HepG2 (cell line): Measurements from ENCODE around the gene BPI. TPM values are rescaled to one million over a fixed set of nuclear protein-coding genes. Genes with fewer than 3 reads are reported as not detected.
A peak's percentile ranks its signal among the peaks of the same experiment; 100 is the strongest.

Experiments
- ATAC-seq: fragments of 200-7000 bp; cut with Tn5 transposase; 3 replicates; pipeline ENCODE4 v1.9.1; 2020; ENCODE audit warnings: mild to moderate bottlenecking, moderate library complexity
- BruUV-seq: library from RNA; stranded (reverse); fragments of 400-500 nt; replicated peaks from 2 replicates; lab custom pipeline; 2021; lab: Mats Ljungman, UMichigan
- CTCF ChIA-PET: fragments of 300-600 bp; formaldehyde crosslinking; extraction: SDS; loops from one replicate; lab custom pipeline; 2021; ENCODE audit warnings: low total read pairs, inconsistent platforms, low intra/inter-chr PET ratio; lab: Yijun Ruan, JAX
- POLR2A ChIA-PET: fragments of 350-600 bp; sonication (Branson Sonifier 250); formaldehyde crosslinking; loops from one replicate; lab custom pipeline; 2020; ENCODE audit warnings: antibody characterized with exemption, inconsistent platforms; lab: Yijun Ruan, JAX
- DNase-seq: peaks from one replicate; pipeline ENCODE4 v3.0.0-alpha.2; 2015; ENCODE audit warnings: low spot score
- FAIRE-seq: peaks from 3 replicates; lab custom pipeline; 2011; peaks lifted over from hg19 to GRCh38; lab: Jason Lieb, UNC
- H2AFZ ChIP-seq: one replicate; pipeline ENCODE4 v1.6.1; 2011; ENCODE audit warnings: low read length, inconsistent platforms
- H3K27ac ChIP-seq: fragments of 300-600 bp; 3 replicates; pipeline ENCODE4 v1.8.0; 2011; ENCODE audit warnings: mixed run types, mild to moderate bottlenecking, mixed read lengths, low read length, inconsistent platforms; ENCODE audit not compliant: insufficient read depth; ENCODE audit errors: extremely low read length
- H3K27me3 ChIP-seq, 2 experiments: fragments of 200-600 bp in 1 of 2; 2 replicates in 1 of 2; 3 replicates in 1 of 2; pipeline versions ENCODE4 v1.6.0 to v1.8.0; 2011; ENCODE audit warnings: low read length in 2 of 2, mild to moderate bottlenecking in 2 of 2, moderate library complexity in 2 of 2, inconsistent platforms in 1 of 2; ENCODE audit not compliant: insufficient read depth in 2 of 2, control insufficient read depth in 1 of 2
- H3K36me3 ChIP-seq, 2 experiments: fragments of 200-600 bp in 1 of 2; replicated peaks in 1 of 2; 2 replicates in 1 of 2; 3 replicates in 1 of 2; pipeline versions ENCODE4 v1.5.1 to v1.8.0; 2011; ENCODE audit warnings: low read length in 2 of 2, inconsistent platforms in 1 of 2; ENCODE audit not compliant: insufficient read depth in 2 of 2, control insufficient read depth in 1 of 2
- H3K4me1 ChIP-seq: 2 replicates; pipeline ENCODE4 v1.5.1; 2012; ENCODE audit warnings: low read length, inconsistent platforms; ENCODE audit not compliant: insufficient read depth
- H3K4me2 ChIP-seq: 2 replicates; pipeline ENCODE4 v1.6.0; 2011; ENCODE audit warnings: low read depth, low read length, inconsistent platforms
- H3K4me3 ChIP-seq, 3 experiments: fragments of 200-600 bp in 1 of 3; sonication (generic), shearing (Covaris generic) in 1 of 3; replicated peaks in 1 of 3; 2 replicates each; pipeline ENCODE4 v1.5.1; 2011 to 2016; ENCODE audit warnings: low read length in 3 of 3, inconsistent platforms in 2 of 3, low read depth in 2 of 3, mild to moderate bottlenecking in 2 of 3, control low read depth in 1 of 3, mixed read lengths in 1 of 3; ENCODE audit not compliant: insufficient read depth in 1 of 3
- H3K79me2 ChIP-seq: one replicate; pipeline ENCODE4 v1.6.1; 2011; ENCODE audit warnings: low read length, inconsistent platforms; ENCODE audit not compliant: insufficient read depth
- H3K9ac ChIP-seq: 2 replicates; pipeline ENCODE4 v1.6.0; 2011; ENCODE audit warnings: mild to moderate bottlenecking, low read depth, low read length, inconsistent platforms; ENCODE audit not compliant: insufficient read depth
- H3K9me3 ChIP-seq: 2 replicates; pipeline ENCODE4 v1.5.1; 2012; ENCODE audit warnings: mild to moderate bottlenecking, low read length
- H4K20me1 ChIP-seq: 2 replicates; pipeline ENCODE4 v1.6.0; 2011; ENCODE audit warnings: inconsistent platforms, mild to moderate bottlenecking, low read length, moderate library complexity; ENCODE audit not compliant: insufficient read depth
- CREB1 ChIP-seq, 2 experiments: fragments of 450-650 bp in 1 of 2; IDR thresholded peaks; 2 replicates each; pipeline ENCODE4 v1.6.1; 2016 to 2017; ENCODE audit warnings: control low read depth in 1 of 2, mild to moderate bottlenecking in 1 of 2, missing compliant biosample characterization in 1 of 2, missing genetic modification characterization in 1 of 2
- GABPA ChIP-seq, 2 experiments: IDR thresholded peaks; 2 replicates each; pipeline ENCODE4 v1.6.1; 2011 to 2016; ENCODE audit warnings: low read depth in 2 of 2, low read length in 1 of 2, missing biosample characterization in 1 of 2, missing genetic modification characterization in 1 of 2
- SNAPC2 ChIP-seq: sonication (generic); formaldehyde crosslinking; IDR thresholded peaks from 2 replicates; pipeline ENCODE4 v1.8.1; 2022; ENCODE audit warnings: mild to moderate bottlenecking, missing genetic modification reagents
- SP1 ChIP-seq, 2 experiments: fragments of 450-650 bp in 1 of 2; sonication (generic) in 1 of 2; formaldehyde crosslinking in 1 of 2; IDR thresholded peaks; 2 replicates each; pipeline versions ENCODE4 v1.4.0 to v1.6.1; 2016 to 2020; ENCODE audit warnings: missing genetic modification reagents in 1 of 2
- SP2 ChIP-seq: sonication (generic); formaldehyde crosslinking; IDR thresholded peaks from 2 replicates; pipeline ENCODE4 v1.5.1; 2020; ENCODE audit warnings: mild to moderate bottlenecking, missing genetic modification reagents
- USF2 ChIP-seq, 2 experiments: sonication (generic) in 1 of 2; formaldehyde crosslinking in 1 of 2; IDR thresholded peaks; 2 replicates each; pipeline versions ENCODE4 v1.5.1 to v1.6.1; 2011 to 2020; ENCODE audit warnings: borderline replicate concordance in 1 of 2, low read depth in 1 of 2, low read length in 1 of 2, mild to moderate bottlenecking in 1 of 2, missing genetic modification reagents in 1 of 2, moderate library complexity in 1 of 2
- ZNF143 ChIP-seq: sonication (generic); formaldehyde crosslinking; IDR thresholded peaks from 2 replicates; pipeline ENCODE4 v1.4.0; 2020; ENCODE audit warnings: missing genetic modification reagents
- WGBS: methylation state at CpG from one replicate; pipeline ENCODE4 v1.1.6; 2017; ENCODE audit warnings: low lambda C conversion rate; 5-methylcytosine and 5-hydroxymethylcytosine counted together
- in situ Hi-C: cut with HindIII; loops from 2 replicates; pipeline ENCODE4 v1.10.0; 2017; ENCODE audit warnings: low pct_unique_long_range_greater_than_20kb; ENCODE audit not compliant: extremely low pct_ligation_motif_present
- intact Hi-C: fragments of 100-400 bp; cut with micrococcal nuclease; formaldehyde crosslinking; loops from one replicate; pipeline ENCODE4 v1.10.0; 2022; ENCODE audit not compliant: unreplicated experiment
- polyA plus RNA-seq, 8 experiments: library from polyadenylated mRNA; depleted of rRNA in 3 of 8; stranded (reverse) in 7 of 8; unstranded in 1 of 8; fragments of >200 nt; fragmentation: Illumina TruSeq in 4 of 8; extraction: Trizol in 4 of 8; gene quantifications; 2 replicates each; pipeline versions ENCODE4 v1.2.1 to v1.2.3, GENCODE V29; 2011 to 2016; ENCODE audit warnings: low read depth in 4 of 8, missing spikeins in 1 of 8, mixed read lengths in 1 of 8; ENCODE audit not compliant: insufficient read depth in 1 of 8
- total RNA-seq, 5 experiments: library from RNA; depleted of rRNA; stranded (reverse); fragments of >200 nt; fragmentation: Illumina TruSeq; extraction: Trizol; gene quantifications; 2 replicates each; pipeline ENCODE4 v1.2.3, GENCODE V29; 2016; ENCODE audit warnings: low read depth in 1 of 5

BPI gene
- total and polyA plus RNA-seq, 2 of the 13 experiments (the other 11 are each of a cell fraction or from before 2014, with no cell fraction given) = not detected

DNA sequence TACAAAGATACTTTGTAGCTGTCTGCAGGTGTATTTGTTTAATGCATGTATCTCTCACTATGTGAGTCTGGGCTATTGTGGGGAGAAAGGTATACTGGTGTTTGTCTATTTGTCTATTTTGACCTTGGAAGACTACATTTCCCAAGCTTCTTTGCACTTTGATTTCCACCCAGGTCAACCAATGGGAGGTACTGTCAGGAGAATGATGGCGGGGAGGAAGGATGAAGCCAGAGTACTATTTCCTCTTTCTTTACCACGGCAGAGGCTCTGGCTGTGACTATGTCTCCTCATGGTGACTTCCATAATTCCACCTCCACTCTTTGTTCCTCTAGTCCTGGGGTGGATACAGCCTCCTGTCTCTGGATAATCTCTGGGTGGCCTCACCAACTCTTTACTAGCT is 65.4 kb downstream of the BPI start (continued):
- TF ChIP-seq CREB1 (IDR thresholded peaks at IDR 0.05) (no peak), CREB1 (CRISPR knock-in tag; IDR thresholded peaks at IDR 0.05) (0 out of 2 replicates have a peak, but pooled peaks have one; percentile 23), USF2 (IDR thresholded peaks at IDR 0.05; ENCODE audit: low read depth, low read length) (no peak), USF2 (CRISPR knock-in tag; IDR thresholded peaks at IDR 0.05; ENCODE audit: borderline replicate concordance) (no peak), SP1 (IDR thresholded peaks at IDR 0.05) (no peak), SP1 (CRISPR knock-in tag; IDR thresholded peaks at IDR 0.05) (no peak), GABPA (IDR thresholded peaks at IDR 0.05; ENCODE audit: low read depth, low read length) (peak; percentile 39; the same call in 1 of the 2 replicates), GABPA (CRISPR knock-in tag; IDR thresholded peaks at IDR 0.05; ENCODE audit: low read depth) (peak; percentile 84), ZNF143 (CRISPR knock-in tag) (peak; percentile 87)

GRCh38 chr20:38372806-38373205 is 68.8 kb downstream of the BPI start:
- no peak overlapping the region for H3K4me3 ChIP-seq
- FAIRE-seq (no peak), ATAC-seq (no peak), DNase-seq (no peak)
- no peaks in the 10 kb centered on the region for H3K9me3 ChIP-seq
- H3K27ac ChIP-seq = no peak overlapping the region
- ChIA-PET POLR2A (no interaction called here), CTCF (no interaction called here)
- TF ChIP-seq SP2 (CRISPR knock-in tag) (no peak), SNAPC2 (CRISPR knock-in tag) (no peak)
- no peaks in the 10 kb centered on the region for H4K20me1 ChIP-seq
- H3K36me3 ChIP-seq = no peaks in the 10 kb centered on the region
- in situ Hi-C loops (no loop called here), intact Hi-C loops (no loop called here)
- WGBS = 58% methylated on average over 5 of the region's 5 CpGs
- no peak overlapping the region for H2AFZ ChIP-seq
- H3K9ac ChIP-seq = no peak overlapping the region
- H3K27me3 ChIP-seq = peaks cover 0 to 3% of the 10 kb centered on the region in 2 experiments; a peak in 1 of 5 replicates
- H3K4me2 ChIP-seq = no peak overlapping the region
- H3K79me2 ChIP-seq = no peaks in the 10 kb centered on the region
- H3K4me1 ChIP-seq = no peaks in the 10 kb centered on the region
- no TSS peak for BruUV-seq
